ENCODE results near the gene FCRL2. TPM values are rescaled to one million over a fixed set of nuclear protein-coding genes. Genes with fewer than 3 reads are reported as not detected.
A peak's percentile ranks its signal among the peaks of the same experiment; 100 is the strongest.

FCRL2 gene
- total RNA-seq, 4 donors from 2014 or later: 0.21 TPM; not detected in 3

DNA sequence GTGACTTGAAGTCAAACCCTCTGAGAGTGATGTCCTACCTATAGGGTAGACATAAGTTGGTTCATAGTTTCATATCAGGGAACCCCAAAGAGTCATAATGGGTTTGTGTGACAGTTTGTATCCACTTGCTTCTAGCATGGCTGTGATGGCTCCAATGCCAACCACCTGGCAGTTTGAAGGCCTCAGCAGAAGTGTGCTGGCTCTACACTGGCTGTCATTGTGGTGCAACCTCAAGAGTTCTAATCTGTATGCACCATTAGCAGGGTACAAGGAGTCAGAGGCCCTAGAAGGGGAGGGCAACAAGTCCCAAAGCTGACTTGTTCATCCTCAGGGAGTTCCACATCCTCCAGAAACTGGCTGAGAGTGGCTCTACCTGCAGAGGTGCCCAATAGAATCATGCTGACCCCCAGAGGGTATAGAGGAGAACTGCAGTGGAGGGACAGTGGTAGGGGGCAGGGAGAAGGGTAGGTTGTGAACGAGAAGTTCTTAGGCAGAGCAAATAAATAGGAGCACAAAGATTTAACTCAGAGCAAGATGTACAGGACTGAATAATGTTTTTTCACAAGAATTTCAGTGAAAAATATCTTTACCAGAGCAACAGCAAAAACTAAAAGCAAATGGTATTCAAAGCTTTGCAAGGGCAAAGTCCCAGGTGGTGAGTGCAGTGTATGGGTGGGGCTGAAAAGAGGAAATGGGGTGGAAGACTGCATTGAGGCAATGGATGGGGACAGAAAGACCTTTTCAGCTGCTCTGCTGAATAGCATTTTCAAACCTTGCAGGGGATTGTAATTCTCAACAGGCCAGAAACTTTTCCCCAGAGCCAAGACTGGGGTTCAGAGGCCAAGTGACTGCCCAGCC lies 3.2 kb downstream of the FCRL2 start:
- Histone ChIP-seq H3K9me3 (no peaks in the 10 kb centered on the region), H3K36me3 (no peaks in the 10 kb centered on the region), H3K4me3 (no peak overlapping the region), H3K4me1 (no peaks in the 10 kb centered on the region), H3K27me3 (no peaks in the 10 kb centered on the region), H3K27ac (no peak overlapping the region)
- WGBS, 2 donors: 19 to 32% methylated on average over 1 of the region's 1 CpG
- no peak for TF ChIP-seq EP300 (IDR thresholded peaks at IDR 0.05)
- TF ChIP-seq, protein P1, sequence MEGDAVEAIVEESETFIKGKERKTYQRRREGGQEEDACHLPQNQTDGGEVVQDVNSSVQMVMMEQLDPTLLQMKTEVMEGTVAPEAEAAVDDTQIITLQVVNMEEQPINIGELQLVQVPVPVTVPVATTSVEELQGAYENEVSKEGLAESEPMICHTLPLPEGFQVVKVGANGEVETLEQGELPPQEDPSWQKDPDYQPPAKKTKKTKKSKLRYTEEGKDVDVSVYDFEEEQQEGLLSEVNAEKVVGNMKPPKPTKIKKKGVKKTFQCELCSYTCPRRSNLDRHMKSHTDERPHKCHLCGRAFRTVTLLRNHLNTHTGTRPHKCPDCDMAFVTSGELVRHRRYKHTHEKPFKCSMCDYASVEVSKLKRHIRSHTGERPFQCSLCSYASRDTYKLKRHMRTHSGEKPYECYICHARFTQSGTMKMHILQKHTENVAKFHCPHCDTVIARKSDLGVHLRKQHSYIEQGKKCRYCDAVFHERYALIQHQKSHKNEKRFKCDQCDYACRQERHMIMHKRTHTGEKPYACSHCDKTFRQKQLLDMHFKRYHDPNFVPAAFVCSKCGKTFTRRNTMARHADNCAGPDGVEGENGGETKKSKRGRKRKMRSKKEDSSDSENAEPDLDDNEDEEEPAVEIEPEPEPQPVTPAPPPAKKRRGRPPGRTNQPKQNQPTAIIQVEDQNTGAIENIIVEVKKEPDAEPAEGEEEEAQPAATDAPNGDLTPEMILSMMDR (IDR thresholded peaks at IDR 0.05): peak in 1 of 5 experiments; percentile 38
- DNase-seq (ENCODE audit: low spot score in 2 of 2): no peak

DNA sequence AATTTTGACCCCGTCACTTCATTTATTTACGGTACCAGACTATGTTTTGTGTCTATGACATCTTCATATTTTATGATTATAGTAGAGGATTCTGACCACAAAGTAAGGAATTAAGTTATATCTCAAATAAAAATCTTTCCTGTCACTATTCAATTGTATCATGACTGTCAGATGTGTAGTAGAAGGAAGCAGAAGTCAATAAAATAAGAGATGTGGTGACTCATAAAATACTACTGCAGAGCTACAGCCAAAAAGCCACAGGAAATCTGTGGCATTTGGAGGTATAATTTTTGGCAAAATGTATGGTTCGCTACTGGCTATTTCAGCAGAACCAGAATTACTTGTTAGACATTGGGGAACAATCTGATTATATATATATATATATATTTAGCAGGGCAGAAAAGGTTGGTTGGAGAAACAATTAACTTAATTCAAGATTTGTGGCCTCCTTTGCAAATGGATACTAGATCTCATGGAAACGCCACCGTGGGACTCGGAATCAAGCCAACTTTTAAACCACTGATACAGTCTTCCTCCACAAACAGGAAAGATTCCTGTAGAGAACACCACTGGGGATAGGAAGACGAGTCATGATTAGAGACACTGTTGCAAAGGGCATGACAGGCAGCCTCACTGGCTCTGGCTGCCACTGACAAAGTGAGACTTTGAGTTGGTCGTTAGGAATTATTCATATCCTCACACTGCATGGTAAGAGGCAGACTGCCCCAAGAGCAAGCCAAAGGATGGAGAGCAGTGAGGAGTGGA lies 5.1 kb downstream of the FCRL2 start:
- Histone ChIP-seq H3K4me1 (no peaks in the 10 kb centered on the region), H3K36me3 (no peaks in the 10 kb centered on the region), H3K9me3 (no peaks in the 10 kb centered on the region), H3K27ac (no peak overlapping the region), H3K27me3 (no peaks in the 10 kb centered on the region), H3K4me3 (no peak overlapping the region)
- no peak for DNase-seq (ENCODE audit: low spot score in 2 of 2)
- 72 to 76% methylated on average over 8 of the region's 8 CpGs for WGBS, 2 donors
- TF ChIP-seq, protein P1 (IDR thresholded peaks at IDR 0.05): no peak
- TF ChIP-seq EP300 (IDR thresholded peaks at IDR 0.05): no peak

DNA sequence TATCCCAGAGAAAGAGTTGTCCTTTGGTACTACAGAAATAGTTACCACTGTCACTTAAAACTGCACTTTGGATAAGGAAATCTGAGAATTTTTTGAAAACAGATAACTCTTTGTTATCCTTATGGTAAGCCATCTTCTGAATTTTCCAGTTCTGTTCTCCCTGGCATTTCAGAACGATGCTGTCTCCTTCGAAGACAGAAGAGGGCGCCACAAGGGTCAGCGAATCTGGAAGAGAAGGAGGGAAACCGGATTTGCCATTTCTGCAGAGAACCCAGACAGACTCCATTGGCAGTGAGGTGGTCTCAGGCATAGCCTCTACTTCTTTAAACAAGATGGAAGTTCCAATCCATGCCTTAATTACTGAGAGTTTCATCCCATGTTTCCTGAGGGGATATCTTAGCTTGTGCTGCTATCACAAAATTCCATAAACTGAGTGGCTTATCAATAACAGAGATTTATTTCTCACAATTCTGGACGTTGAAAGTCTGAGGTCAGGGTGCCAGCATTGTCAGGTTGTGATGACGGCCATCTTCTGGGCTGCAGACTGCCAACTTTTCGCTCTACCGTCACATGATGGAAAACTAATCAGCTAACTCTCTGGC lies 6.4 kb downstream of the FCRL2 start:
- no peak overlapping the region for H3K27ac ChIP-seq
- no peaks in the 10 kb centered on the region for H3K4me1 ChIP-seq
- no peaks in the 10 kb centered on the region for H3K9me3 ChIP-seq
- no peaks in the 10 kb centered on the region for H3K36me3 ChIP-seq
- TF ChIP-seq, protein P1 (IDR thresholded peaks at IDR 0.05): no peak
- TF ChIP-seq POLR2A (IDR thresholded peaks at IDR 0.05) (no peak), EP300 (IDR thresholded peaks at IDR 0.05) (no peak)
- 47 to 54% methylated on average over 9 of the region's 9 CpGs for WGBS, 2 donors
- no peaks in the 10 kb centered on the region for H3K27me3 ChIP-seq
- no peak for DNase-seq (ENCODE audit: low spot score in 2 of 2)
- no peak overlapping the region for H3K4me3 ChIP-seq

DNA sequence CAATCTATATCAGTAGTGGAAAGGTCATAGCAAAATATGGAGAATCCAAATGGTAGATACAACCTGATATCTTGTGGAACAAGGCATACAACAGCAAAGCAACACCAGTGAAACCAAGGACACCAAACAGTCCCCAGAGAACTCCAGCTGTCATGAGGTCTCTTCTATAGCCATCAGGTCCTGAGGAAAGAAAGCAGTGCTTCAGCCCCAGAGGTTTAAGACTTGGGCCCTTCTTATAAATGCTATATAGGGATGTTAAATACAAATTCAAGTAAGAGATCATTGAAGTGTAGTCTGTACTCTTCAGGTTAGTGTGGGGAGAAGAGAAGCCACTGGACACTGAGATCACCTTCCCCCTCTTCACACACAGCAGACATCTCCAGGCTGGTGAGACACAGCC lies 10.1 kb downstream of the FCRL2 start:
- Histone ChIP-seq H3K9me3 (no peaks in the 10 kb centered on the region), H3K27me3 (no peaks in the 10 kb centered on the region), H3K4me1 (no peaks in the 10 kb centered on the region), H3K27ac (no peak overlapping the region), H3K4me3 (no peak overlapping the region), H3K36me3 (no peaks in the 10 kb centered on the region)
- TF ChIP-seq, protein P1 (IDR thresholded peaks at IDR 0.05): no peak
- TF ChIP-seq POLR2A (IDR thresholded peaks at IDR 0.05) (no peak), EP300 (IDR thresholded peaks at IDR 0.05) (no peak)
- no peak for DNase-seq (ENCODE audit: low spot score in 2 of 2)

DNA sequence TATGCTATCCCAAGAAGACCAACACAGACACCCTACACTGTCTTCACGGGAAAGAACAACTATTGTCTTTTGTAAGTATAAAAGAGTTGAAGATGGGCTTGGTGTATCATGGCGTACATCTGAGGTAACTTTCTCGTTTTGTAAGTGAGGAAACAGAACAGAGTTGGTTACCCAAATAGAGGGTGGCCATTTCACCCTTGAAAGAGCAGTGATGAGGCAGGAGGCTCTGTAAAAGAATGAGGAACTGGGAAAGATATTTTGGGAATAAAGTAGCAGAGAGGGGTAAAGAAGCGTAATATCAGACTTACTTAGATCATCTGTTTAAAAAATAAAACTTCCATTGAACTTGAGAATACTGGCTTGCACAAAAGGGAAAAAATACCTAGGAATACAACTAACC lies 18.9 kb downstream of the FCRL2 start:
- WGBS, 2 donors: 81 to 87% methylated on average over 4 of the region's 4 CpGs
- DNase-seq (ENCODE audit: low spot score in 2 of 2): no peak
- no peaks in the 10 kb centered on the region for H3K36me3 ChIP-seq
- TF ChIP-seq EP300 (IDR thresholded peaks at IDR 0.05): no peak
- TF ChIP-seq, protein P1 (IDR thresholded peaks at IDR 0.05): no peak
- TF ChIP-seq POLR2A (IDR thresholded peaks at IDR 0.05): no peak
- H3K4me3 ChIP-seq: no peak overlapping the region
- no peaks in the 10 kb centered on the region for H3K27me3 ChIP-seq
- peaks cover 0 to 17% (median 0%) of the 10 kb centered on the region in 4 donors for H3K9me3 ChIP-seq
- H3K4me1 ChIP-seq: no peaks in the 10 kb centered on the region
- no peak overlapping the region for H3K27ac ChIP-seq

All from tibial nerve (tissue), 4 donors.